Liver (tissue), 9 donors: ENCODE measurements around the gene SNCA. TPM values are rescaled to one million over a fixed set of nuclear protein-coding genes. Genes with fewer than 3 reads are reported as not detected.

Experiments
- DNase-seq: peaks from one replicate; pipeline ENCODE4 v3.0.0-alpha.2; 2017; ENCODE audit warnings: low spot score
- H3K27ac ChIP-seq, 2 donors: one replicate each; pipeline ENCODE4 v1.7.0; 2013; ENCODE audit warnings: inconsistent platforms in 2 of 2, low read length in 2 of 2, control low read depth in 1 of 2, low read depth in 1 of 2, mild to moderate bottlenecking in 1 of 2
- H3K27me3 ChIP-seq, 4 donors: one replicate each; pipeline versions ENCODE4 v1.6.1 to v1.7.0; 2013; ENCODE audit warnings: low read length in 3 of 4, inconsistent platforms in 1 of 4, mild to moderate bottlenecking in 1 of 4, moderate library complexity in 1 of 4; ENCODE audit not compliant: control insufficient read depth in 4 of 4, insufficient read depth in 4 of 4
- H3K36me3 ChIP-seq, 4 donors: one replicate each; pipeline versions ENCODE4 v1.6.1 to v1.7.0; 2013; ENCODE audit warnings: low read length in 3 of 4, mild to moderate bottlenecking in 3 of 4, low read depth in 1 of 4, moderate library complexity in 1 of 4; ENCODE audit not compliant: control insufficient read depth in 4 of 4, insufficient read depth in 3 of 4
- H3K4me1 ChIP-seq, 4 donors: one replicate each; pipeline versions ENCODE4 v1.6.1 to v1.7.0; 2013; ENCODE audit warnings: low read length in 3 of 4, mild to moderate bottlenecking in 3 of 4, moderate library complexity in 1 of 4; ENCODE audit not compliant: control insufficient read depth in 4 of 4, insufficient read depth in 4 of 4
- H3K4me3 ChIP-seq, 3 donors: one replicate each; pipeline versions ENCODE4 v1.6.1 to v1.7.0; 2013; ENCODE audit warnings: low read length in 3 of 3, control low read depth in 1 of 3, low read depth in 1 of 3, mild to moderate bottlenecking in 1 of 3
- H3K9ac ChIP-seq, 2 donors: one replicate each; pipeline ENCODE4 v1.7.0; 2013; ENCODE audit warnings: low read length in 2 of 2, mild to moderate bottlenecking in 2 of 2, moderate library complexity in 2 of 2, control low read depth in 1 of 2, low read depth in 1 of 2
- H3K9me3 ChIP-seq, 4 donors: one replicate each; pipeline versions ENCODE4 v1.6.1 to v1.7.0; 2013; ENCODE audit warnings: low read length in 3 of 4; ENCODE audit not compliant: control insufficient read depth in 4 of 4
- CTCF ChIP-seq: fragments of 150-350 bp; IDR thresholded peaks from 2 replicates; pipeline ENCODE4 v1.5.1; 2017; ENCODE audit warnings: improper control_type of control experiment, low read depth, low read length; ENCODE audit not compliant: missing input control
- EGR1 ChIP-seq, 2 donors: IDR thresholded peaks; 2 replicates each; pipeline ENCODE4 v1.6.1; 2016 to 2018; ENCODE audit warnings: antibody characterized with exemption in 2 of 2, low read depth in 2 of 2
- FOXA1 ChIP-seq: IDR thresholded peaks from 2 replicates; pipeline ENCODE4 v1.6.1; 2016; ENCODE audit warnings: antibody characterized with exemption
- FOXA2 ChIP-seq: IDR thresholded peaks from 2 replicates; pipeline ENCODE4 v1.6.1; 2016; ENCODE audit warnings: antibody characterized with exemption
- GABPA ChIP-seq, 2 donors: IDR thresholded peaks in 1 of 2; conservative IDR thresholded peaks in 1 of 2; 2 replicates each; pipeline ENCODE4 v1.6.1; 2016; ENCODE audit warnings: antibody characterized with exemption in 2 of 2, mild to moderate bottlenecking in 1 of 2, moderate library complexity in 1 of 2
- HNF4A ChIP-seq, 2 donors: conservative IDR thresholded peaks; 2 replicates each; pipeline ENCODE4 v1.6.1; 2016; ENCODE audit warnings: antibody characterized with exemption in 2 of 2, mild to moderate bottlenecking in 2 of 2
- HNF4G ChIP-seq: IDR thresholded peaks from 2 replicates; pipeline ENCODE4 v1.6.1; 2016; ENCODE audit warnings: antibody characterized with exemption
- JUND ChIP-seq, 2 donors: IDR thresholded peaks; 2 replicates each; pipeline ENCODE4 v1.6.1; 2016; ENCODE audit warnings: antibody characterized with exemption in 2 of 2
- NR2F2 ChIP-seq: IDR thresholded peaks from 2 replicates; pipeline ENCODE4 v1.6.1; 2016; ENCODE audit warnings: antibody characterized with exemption
- RAD21 ChIP-seq, 2 donors: IDR thresholded peaks; 2 replicates each; pipeline ENCODE4 v1.6.1; 2016; ENCODE audit warnings: antibody characterized with exemption in 2 of 2, mild to moderate bottlenecking in 2 of 2
- REST ChIP-seq: IDR thresholded peaks from 2 replicates; pipeline ENCODE4 v1.6.1; 2016; ENCODE audit warnings: antibody characterized with exemption, mild to moderate bottlenecking
- RXRA ChIP-seq, 2 donors: IDR thresholded peaks; 2 replicates each; pipeline ENCODE4 v1.6.1; 2017 to 2018; ENCODE audit warnings: antibody characterized with exemption in 2 of 2, mild to moderate bottlenecking in 1 of 2
- SP1 ChIP-seq: IDR thresholded peaks from 2 replicates; pipeline ENCODE4 v1.6.1; 2018; ENCODE audit warnings: antibody characterized with exemption, mild to moderate bottlenecking
- TAF1 ChIP-seq: conservative IDR thresholded peaks from 2 replicates; pipeline ENCODE4 v1.6.1; 2016; ENCODE audit warnings: antibody characterized with exemption, mild to moderate bottlenecking
- YY1 ChIP-seq: IDR thresholded peaks from 2 replicates; pipeline ENCODE4 v1.6.1; 2016; ENCODE audit warnings: antibody characterized with exemption, mild to moderate bottlenecking
- WGBS: extraction: QIAGEN DNeasy Blood & Tissue Kit; methylation state at CpG from one replicate; pipeline ENCODE4 v1.1.7; 2013; 5-methylcytosine and 5-hydroxymethylcytosine counted together
- polyA plus RNA-seq, 2 donors: library from polyadenylated mRNA; stranded (reverse) in 1 of 2; unstranded in 1 of 2; fragments of 200-250 nt in 1 of 2; fragments of >200 nt in 1 of 2; fragmentation: Nextera tagmentation in 1 of 2; extraction: Ambion mirVana in 1 of 2; gene quantifications; one replicate each; pipeline versions ENCODE4 v1.2.1 to v1.2.3, GENCODE V29; 2013 to 2015
- total RNA-seq, 2 donors: library from RNA; depleted of rRNA; stranded (reverse); fragments of >200 nt; gene quantifications; one replicate each; pipeline ENCODE4 v1.2.3, GENCODE V29; 2014
- TF ChIP-seq, protein P1 (sequence below): IDR thresholded peaks from 2 replicates; pipeline ENCODE4 v1.6.1; 2016; ENCODE audit warnings: antibody characterized with exemption
- TF ChIP-seq, protein P2 (sequence below): IDR thresholded peaks from 2 replicates; pipeline ENCODE4 v1.6.1; 2016; ENCODE audit warnings: antibody characterized with exemption
- TF ChIP-seq, protein P3 (sequence below): IDR thresholded peaks from 2 replicates; pipeline ENCODE4 v1.6.1; 2016; ENCODE audit warnings: antibody characterized with exemption
- donor health status: healthy.
- donor health status: healthy.
- donor health status: healthy.
- donor health status: healthy.
- donor health status: healthy.

SNCA gene
- total and polyA plus RNA-seq, 4 donors, result 0.44 to 292 (median 0.70) TPM

DNA sequence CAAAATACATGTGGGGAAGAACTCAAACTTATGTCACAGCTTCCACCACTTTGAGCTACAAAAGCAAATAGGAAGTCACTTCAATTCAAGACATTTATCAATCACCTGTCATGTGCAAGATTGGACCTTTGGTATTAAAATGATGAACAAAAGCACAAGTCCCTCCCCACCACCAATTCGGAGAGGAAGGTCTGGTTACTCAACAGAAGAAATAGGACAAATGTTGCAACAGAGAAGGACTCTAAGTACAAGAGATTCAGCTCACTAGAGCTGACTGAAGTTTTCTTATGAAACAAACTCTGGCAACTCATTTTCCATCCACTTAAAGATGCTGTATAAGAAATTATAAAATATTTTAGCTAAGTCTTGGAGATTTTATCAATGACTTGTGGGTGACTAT is 41.6 kb upstream of the SNCA start:
- Histone ChIP-seq H3K9me3 (no peaks in the 10 kb centered on the region), H3K9ac (no peak overlapping the region), H3K4me3 (no peak overlapping the region), H3K36me3 (no peaks in the 10 kb centered on the region), H3K27ac (no peak overlapping the region), H3K4me1 (no peaks in the 10 kb centered on the region), H3K27me3 (peaks cover 0 to 4% (median 0%) of the 10 kb centered on the region in 4 donors)
- no peak for DNase-seq
- WGBS, result 27% methylated on average over 1 of the region's 1 CpG
- TF ChIP-seq GABPA (IDR thresholded peaks at IDR 0.05 in 1 of 2, conservative IDR thresholded peaks at IDR 0.05 in 1 of 2) (no peak), SP1 (no peak), CTCF (no peak), TAF1 (no peak), REST (no peak), FOXA2 (no peak), YY1 (no peak), RAD21 (IDR thresholded peaks at IDR 0.05) (no peak), EGR1 (IDR thresholded peaks at IDR 0.05; ENCODE audit: low read depth in 2 of 2) (no peak), JUND (IDR thresholded peaks at IDR 0.05) (no peak), HNF4A (conservative IDR thresholded peaks at IDR 0.05) (no peak), HNF4G (no peak), FOXA1 (no peak), NR2F2 (no peak)
- TF ChIP-seq, protein P1, sequence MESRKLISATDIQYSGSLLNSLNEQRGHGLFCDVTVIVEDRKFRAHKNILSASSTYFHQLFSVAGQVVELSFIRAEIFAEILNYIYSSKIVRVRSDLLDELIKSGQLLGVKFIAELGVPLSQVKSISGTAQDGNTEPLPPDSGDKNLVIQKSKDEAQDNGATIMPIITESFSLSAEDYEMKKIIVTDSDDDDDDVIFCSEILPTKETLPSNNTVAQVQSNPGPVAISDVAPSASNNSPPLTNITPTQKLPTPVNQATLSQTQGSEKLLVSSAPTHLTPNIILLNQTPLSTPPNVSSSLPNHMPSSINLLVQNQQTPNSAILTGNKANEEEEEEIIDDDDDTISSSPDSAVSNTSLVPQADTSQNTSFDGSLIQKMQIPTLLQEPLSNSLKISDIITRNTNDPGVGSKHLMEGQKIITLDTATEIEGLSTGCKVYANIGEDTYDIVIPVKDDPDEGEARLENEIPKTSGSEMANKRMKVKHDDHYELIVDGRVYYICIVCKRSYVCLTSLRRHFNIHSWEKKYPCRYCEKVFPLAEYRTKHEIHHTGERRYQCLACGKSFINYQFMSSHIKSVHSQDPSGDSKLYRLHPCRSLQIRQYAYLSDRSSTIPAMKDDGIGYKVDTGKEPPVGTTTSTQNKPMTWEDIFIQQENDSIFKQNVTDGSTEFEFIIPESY, result no peak
- TF ChIP-seq, protein P2, sequence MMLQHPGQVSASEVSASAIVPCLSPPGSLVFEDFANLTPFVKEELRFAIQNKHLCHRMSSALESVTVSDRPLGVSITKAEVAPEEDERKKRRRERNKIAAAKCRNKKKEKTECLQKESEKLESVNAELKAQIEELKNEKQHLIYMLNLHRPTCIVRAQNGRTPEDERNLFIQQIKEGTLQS, result no peak
- TF ChIP-seq, protein P3, sequence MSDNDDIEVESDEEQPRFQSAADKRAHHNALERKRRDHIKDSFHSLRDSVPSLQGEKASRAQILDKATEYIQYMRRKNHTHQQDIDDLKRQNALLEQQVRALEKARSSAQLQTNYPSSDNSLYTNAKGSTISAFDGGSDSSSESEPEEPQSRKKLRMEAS, result no peak

GRCh38 chr4:89876548-89876947 is 39.6 kb upstream of the SNCA start:
- no peaks in the 10 kb centered on the region for H3K9me3 ChIP-seq

More at GRCh38 chr4:89876548-89876947, 39.6 kb upstream of the SNCA start:
- TF ChIP-seq SP1 (no peak), RAD21 (IDR thresholded peaks at IDR 0.05) (no peak), NR2F2 (no peak), JUND (IDR thresholded peaks at IDR 0.05) (no peak), HNF4G (no peak), RXRA (IDR thresholded peaks at IDR 0.05) (no peak), REST (no peak), EGR1 (IDR thresholded peaks at IDR 0.05; ENCODE audit: low read depth in 2 of 2) (no peak), YY1 (no peak), TAF1 (no peak), HNF4A (conservative IDR thresholded peaks at IDR 0.05) (no peak)
- TF ChIP-seq, protein P3, result no peak
- TF ChIP-seq, protein P1, result no peak
- H3K4me3 ChIP-seq, result no peak overlapping the region
- H3K36me3 ChIP-seq, result no peaks in the 10 kb centered on the region
- no peak for DNase-seq
- no peak overlapping the region for H3K9ac ChIP-seq
- H3K27me3 ChIP-seq, result peaks cover 0 to 4% (median 0%) of the 10 kb centered on the region in 4 donors
- H3K27ac ChIP-seq, result no peak overlapping the region
- 76% methylated on average over 3 of the region's 3 CpGs for WGBS
- no peaks in the 10 kb centered on the region for H3K4me1 ChIP-seq
